HepG2 (cell line): ENCODE measurements around the gene NKIRAS1. TPM values are rescaled to one million over a fixed set of nuclear protein-coding genes. Genes with fewer than 3 reads are reported as not detected.

ENCODE experiments used
- BRCA1 ChIP-seq: sonication (generic); formaldehyde crosslinking; IDR thresholded peaks from 2 replicates; pipeline ENCODE4 v1.4.0; 2020; ENCODE audit warnings: missing genetic modification reagents
- CREM ChIP-seq, 2 experiments: sonication (generic) in 1 of 2; formaldehyde crosslinking in 1 of 2; IDR thresholded peaks; 2 replicates each; pipeline versions ENCODE4 v1.4.0 to v1.6.1; 2016 to 2020; ENCODE audit warnings: antibody characterized with exemption in 1 of 2, mild to moderate bottlenecking in 1 of 2, missing genetic modification reagents in 1 of 2
- FIP1L1 ChIP-seq: fragments of 200-400 bp; formaldehyde crosslinking; IDR thresholded peaks from 2 replicates; pipeline ENCODE4 v1.6.1; 2018; ENCODE audit warnings: low read depth, mild to moderate bottlenecking, low read length, moderate library complexity, borderline replicate concordance; ENCODE audit not compliant: insufficient read depth
- HMG20B ChIP-seq: conservative IDR thresholded peaks from 2 replicates; pipeline ENCODE4 v1.6.1; 2016; ENCODE audit warnings: missing genetic modification reagents, missing compliant biosample characterization
- KDM6A ChIP-seq: IDR thresholded peaks from 2 replicates; pipeline ENCODE4 v1.6.1; 2016; ENCODE audit warnings: low read depth
- MAFK ChIP-seq, 2 experiments: IDR thresholded peaks in 1 of 2; conservative IDR thresholded peaks in 1 of 2; 2 replicates each; pipeline ENCODE4 v1.6.1; 2011; ENCODE audit warnings: improper control_type of control experiment in 2 of 2, low read length in 2 of 2
- NR2C2 ChIP-seq: sonication (generic); formaldehyde crosslinking; IDR thresholded peaks from 2 replicates; pipeline ENCODE4 v1.4.0; 2020; ENCODE audit warnings: missing genetic modification reagents, mild to moderate bottlenecking, moderate library complexity, borderline replicate concordance
- NRL ChIP-seq: sonication (generic); formaldehyde crosslinking; IDR thresholded peaks from 2 replicates; pipeline ENCODE4 v1.5.0; 2020; ENCODE audit warnings: missing genetic modification reagents, mild to moderate bottlenecking, moderate library complexity, borderline replicate concordance
- RFX1 ChIP-seq: fragments of 450-650 bp; IDR thresholded peaks from 2 replicates; pipeline ENCODE4 v1.6.1; 2017
- SMAD3 ChIP-seq: sonication (generic); formaldehyde crosslinking; IDR thresholded peaks from 2 replicates; pipeline ENCODE4 v1.4.0; 2020; ENCODE audit warnings: missing genetic modification reagents
- TARDBP ChIP-seq: sonication (generic); formaldehyde crosslinking; IDR thresholded peaks from 2 replicates; pipeline ENCODE4 v1.8.0; 2022; ENCODE audit warnings: mild to moderate bottlenecking, missing genetic modification reagents
- TCF12 ChIP-seq, 2 experiments: fragments of 450-650 bp in 1 of 2; sonication (generic) in 1 of 2; formaldehyde crosslinking in 1 of 2; IDR thresholded peaks; 2 replicates each; pipeline versions ENCODE4 v1.6.1 to v1.8.0; 2017 to 2022; ENCODE audit warnings: antibody characterized with exemption in 1 of 2, mild to moderate bottlenecking in 1 of 2, missing genetic modification reagents in 1 of 2, moderate library complexity in 1 of 2
- ZFP36 ChIP-seq: fragments of 150-350 bp; IDR thresholded peaks from 2 replicates; pipeline ENCODE4 v1.6.1; 2018; ENCODE audit warnings: borderline replicate concordance, low read length, low read depth; ENCODE audit not compliant: partially characterized antibody
- ZFP82 ChIP-seq: sonication (generic); formaldehyde crosslinking; IDR thresholded peaks from 2 replicates; pipeline ENCODE4 v1.5.1; 2020; ENCODE audit warnings: mild to moderate bottlenecking, missing genetic modification reagents, borderline replicate concordance
- ZMYM4 ChIP-seq: sonication (generic); formaldehyde crosslinking; IDR thresholded peaks from 2 replicates; pipeline ENCODE4 v1.8.1; 2023; ENCODE audit warnings: mild to moderate bottlenecking, missing genetic modification reagents
- ZNF326 ChIP-seq: sonication (generic); formaldehyde crosslinking; IDR thresholded peaks from 2 replicates; pipeline ENCODE4 v1.4.0; 2020; ENCODE audit warnings: missing genetic modification reagents, borderline replicate concordance
- ZNF501 ChIP-seq: sonication (generic); formaldehyde crosslinking; IDR thresholded peaks from 2 replicates; pipeline ENCODE4 v1.5.1; 2020; ENCODE audit warnings: mild to moderate bottlenecking, moderate library complexity, missing genetic modification reagents
- ZNF652 ChIP-seq: IDR thresholded peaks from 2 replicates; pipeline ENCODE4 v1.6.1; 2016; ENCODE audit warnings: low read depth, borderline replicate concordance
- ZSCAN30 ChIP-seq: sonication (generic); formaldehyde crosslinking; IDR thresholded peaks from 2 replicates; pipeline ENCODE4 v1.5.0; 2020; ENCODE audit warnings: mild to moderate bottlenecking, missing genetic modification reagents
- polyA plus RNA-seq, 8 experiments: library from polyadenylated mRNA; depleted of rRNA in 3 of 8; stranded (reverse) in 7 of 8; unstranded in 1 of 8; fragments of >200 nt; fragmentation: Illumina TruSeq in 4 of 8; extraction: Trizol in 4 of 8; gene quantifications; 2 replicates each; pipeline versions ENCODE4 v1.2.1 to v1.2.3, GENCODE V29; 2011 to 2016; ENCODE audit warnings: low read depth in 4 of 8, missing spikeins in 1 of 8, mixed read lengths in 1 of 8; ENCODE audit not compliant: insufficient read depth in 1 of 8
- total RNA-seq, 5 experiments: library from RNA; depleted of rRNA; stranded (reverse); fragments of >200 nt; fragmentation: Illumina TruSeq; extraction: Trizol; gene quantifications; 2 replicates each; pipeline ENCODE4 v1.2.3, GENCODE V29; 2016; ENCODE audit warnings: low read depth in 1 of 5
- TF ChIP-seq, protein P1 (sequence below): sonication (generic); formaldehyde crosslinking; IDR thresholded peaks from 2 replicates; pipeline ENCODE4 v1.4.0; 2020; ENCODE audit warnings: mild to moderate bottlenecking, missing genetic modification reagents
- TF ChIP-seq, protein P2 (sequence below): sonication (generic); formaldehyde crosslinking; IDR thresholded peaks from 2 replicates; pipeline ENCODE4 v1.4.0; 2020; ENCODE audit warnings: missing genetic modification reagents

NKIRAS1 gene
- total and polyA plus RNA-seq, 2 of the 13 experiments (the other 11 are each of a cell fraction or from before 2014, with no cell fraction given), result 4.3 to 8.0 TPM

DNA sequence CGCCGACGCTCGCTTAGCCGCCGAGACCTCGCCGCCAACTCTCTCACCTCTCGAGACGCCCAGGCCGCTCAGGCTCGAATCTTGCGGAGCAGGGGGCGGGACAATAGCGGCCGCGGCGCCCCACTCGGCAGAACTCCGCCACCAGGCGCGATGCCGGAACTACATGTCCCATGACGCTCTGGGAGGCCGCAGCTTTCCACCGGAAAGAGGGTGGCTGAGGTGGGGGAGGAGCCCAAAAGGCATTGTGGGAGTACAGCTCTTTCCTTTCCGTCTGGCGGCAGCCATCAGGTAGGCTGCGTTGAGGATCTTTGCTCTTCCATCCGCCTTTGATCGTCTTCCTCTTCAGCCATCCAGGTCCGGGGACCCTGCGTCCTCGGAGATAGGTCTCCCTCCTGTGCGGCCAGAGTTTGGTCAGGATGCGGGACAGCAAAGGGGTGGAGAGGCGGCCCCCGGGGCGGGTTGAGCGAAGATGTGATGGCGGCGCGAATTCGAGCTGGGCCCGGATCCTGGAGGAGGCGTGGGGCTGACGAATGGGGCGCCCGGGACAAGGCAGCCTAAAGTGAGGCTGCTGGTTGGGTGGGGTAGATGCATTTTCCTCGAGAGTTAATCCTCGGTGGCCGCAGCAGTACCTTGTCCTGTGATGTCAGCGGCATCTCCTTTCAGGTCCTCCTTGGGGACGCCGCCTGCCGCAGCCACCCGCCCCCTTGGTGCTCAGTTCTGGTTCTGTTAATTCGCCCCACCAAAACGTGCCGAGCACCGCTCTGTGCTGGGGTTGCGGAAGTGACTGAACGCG, at the start of gene NKIRAS1, which contains the start of gene RPL15 (continued):
- TF ChIP-seq NR2C2 (peak; percentile 87), ZFP82 (CRISPR knock-in tag) (no peak), ZMYM4 (CRISPR knock-in tag) (peak; percentile 82), ZNF326 (no peak), CREM (IDR thresholded peaks at IDR 0.05) (peak; percentile 94), CREM (CRISPR knock-in tag; IDR thresholded peaks at IDR 0.05) (no peak), NRL (CRISPR knock-in tag) (peak; percentile 69; the same call in 1 of the 2 replicates), BRCA1 (CRISPR knock-in tag) (peak; percentile 39; the same call in 1 of the 2 replicates), TARDBP (CRISPR knock-in tag) (peak; percentile 89), FIP1L1 (0 out of 2 replicates have a peak, but pooled peaks have one; percentile 73), TCF12 (IDR thresholded peaks at IDR 0.05) (no peak), TCF12 (CRISPR knock-in tag; IDR thresholded peaks at IDR 0.05) (peak; percentile 75; the same call in 1 of the 2 replicates), ZNF501 (peak; percentile 94), SMAD3 (CRISPR knock-in tag) (peak; percentile 94; the same call in 1 of the 2 replicates), HMG20B (peak; percentile 67; the same call in 1 of the 2 replicates), ZFP36 (no peak), MAFK (conservative IDR thresholded peaks at IDR 0.05 in 1 of 2, IDR thresholded peaks at IDR 0.05 in 1 of 2; ENCODE audit: low read length in 2 of 2) (no peak), ZNF652 (CRISPR knock-in tag) (no peak), RFX1 (no peak), KDM6A (CRISPR knock-in tag) (no peak), ZSCAN30 (CRISPR knock-in tag) (no peak)
- TF ChIP-seq, protein P1, sequence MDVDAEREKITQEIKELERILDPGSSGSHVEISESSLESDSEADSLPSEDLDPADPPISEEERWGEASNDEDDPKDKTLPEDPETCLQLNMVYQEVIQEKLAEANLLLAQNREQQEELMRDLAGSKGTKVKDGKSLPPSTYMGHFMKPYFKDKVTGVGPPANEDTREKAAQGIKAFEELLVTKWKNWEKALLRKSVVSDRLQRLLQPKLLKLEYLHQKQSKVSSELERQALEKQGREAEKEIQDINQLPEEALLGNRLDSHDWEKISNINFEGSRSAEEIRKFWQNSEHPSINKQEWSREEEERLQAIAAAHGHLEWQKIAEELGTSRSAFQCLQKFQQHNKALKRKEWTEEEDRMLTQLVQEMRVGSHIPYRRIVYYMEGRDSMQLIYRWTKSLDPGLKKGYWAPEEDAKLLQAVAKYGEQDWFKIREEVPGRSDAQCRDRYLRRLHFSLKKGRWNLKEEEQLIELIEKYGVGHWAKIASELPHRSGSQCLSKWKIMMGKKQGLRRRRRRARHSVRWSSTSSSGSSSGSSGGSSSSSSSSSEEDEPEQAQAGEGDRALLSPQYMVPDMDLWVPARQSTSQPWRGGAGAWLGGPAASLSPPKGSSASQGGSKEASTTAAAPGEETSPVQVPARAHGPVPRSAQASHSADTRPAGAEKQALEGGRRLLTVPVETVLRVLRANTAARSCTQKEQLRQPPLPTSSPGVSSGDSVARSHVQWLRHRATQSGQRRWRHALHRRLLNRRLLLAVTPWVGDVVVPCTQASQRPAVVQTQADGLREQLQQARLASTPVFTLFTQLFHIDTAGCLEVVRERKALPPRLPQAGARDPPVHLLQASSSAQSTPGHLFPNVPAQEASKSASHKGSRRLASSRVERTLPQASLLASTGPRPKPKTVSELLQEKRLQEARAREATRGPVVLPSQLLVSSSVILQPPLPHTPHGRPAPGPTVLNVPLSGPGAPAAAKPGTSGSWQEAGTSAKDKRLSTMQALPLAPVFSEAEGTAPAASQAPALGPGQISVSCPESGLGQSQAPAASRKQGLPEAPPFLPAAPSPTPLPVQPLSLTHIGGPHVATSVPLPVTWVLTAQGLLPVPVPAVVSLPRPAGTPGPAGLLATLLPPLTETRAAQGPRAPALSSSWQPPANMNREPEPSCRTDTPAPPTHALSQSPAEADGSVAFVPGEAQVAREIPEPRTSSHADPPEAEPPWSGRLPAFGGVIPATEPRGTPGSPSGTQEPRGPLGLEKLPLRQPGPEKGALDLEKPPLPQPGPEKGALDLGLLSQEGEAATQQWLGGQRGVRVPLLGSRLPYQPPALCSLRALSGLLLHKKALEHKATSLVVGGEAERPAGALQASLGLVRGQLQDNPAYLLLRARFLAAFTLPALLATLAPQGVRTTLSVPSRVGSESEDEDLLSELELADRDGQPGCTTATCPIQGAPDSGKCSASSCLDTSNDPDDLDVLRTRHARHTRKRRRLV (CRISPR knock-in tag), result peak; percentile 85
- TF ChIP-seq, protein P2, sequence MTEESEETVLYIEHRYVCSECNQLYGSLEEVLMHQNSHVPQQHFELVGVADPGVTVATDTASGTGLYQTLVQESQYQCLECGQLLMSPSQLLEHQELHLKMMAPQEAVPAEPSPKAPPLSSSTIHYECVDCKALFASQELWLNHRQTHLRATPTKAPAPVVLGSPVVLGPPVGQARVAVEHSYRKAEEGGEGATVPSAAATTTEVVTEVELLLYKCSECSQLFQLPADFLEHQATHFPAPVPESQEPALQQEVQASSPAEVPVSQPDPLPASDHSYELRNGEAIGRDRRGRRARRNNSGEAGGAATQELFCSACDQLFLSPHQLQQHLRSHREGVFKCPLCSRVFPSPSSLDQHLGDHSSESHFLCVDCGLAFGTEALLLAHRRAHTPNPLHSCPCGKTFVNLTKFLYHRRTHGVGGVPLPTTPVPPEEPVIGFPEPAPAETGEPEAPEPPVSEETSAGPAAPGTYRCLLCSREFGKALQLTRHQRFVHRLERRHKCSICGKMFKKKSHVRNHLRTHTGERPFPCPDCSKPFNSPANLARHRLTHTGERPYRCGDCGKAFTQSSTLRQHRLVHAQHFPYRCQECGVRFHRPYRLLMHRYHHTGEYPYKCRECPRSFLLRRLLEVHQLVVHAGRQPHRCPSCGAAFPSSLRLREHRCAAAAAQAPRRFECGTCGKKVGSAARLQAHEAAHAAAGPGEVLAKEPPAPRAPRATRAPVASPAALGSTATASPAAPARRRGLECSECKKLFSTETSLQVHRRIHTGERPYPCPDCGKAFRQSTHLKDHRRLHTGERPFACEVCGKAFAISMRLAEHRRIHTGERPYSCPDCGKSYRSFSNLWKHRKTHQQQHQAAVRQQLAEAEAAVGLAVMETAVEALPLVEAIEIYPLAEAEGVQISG (CRISPR knock-in tag), result peak; percentile 94
